ENCODE results near the gene ZNF154.

Gene ZNF154

DNA sequence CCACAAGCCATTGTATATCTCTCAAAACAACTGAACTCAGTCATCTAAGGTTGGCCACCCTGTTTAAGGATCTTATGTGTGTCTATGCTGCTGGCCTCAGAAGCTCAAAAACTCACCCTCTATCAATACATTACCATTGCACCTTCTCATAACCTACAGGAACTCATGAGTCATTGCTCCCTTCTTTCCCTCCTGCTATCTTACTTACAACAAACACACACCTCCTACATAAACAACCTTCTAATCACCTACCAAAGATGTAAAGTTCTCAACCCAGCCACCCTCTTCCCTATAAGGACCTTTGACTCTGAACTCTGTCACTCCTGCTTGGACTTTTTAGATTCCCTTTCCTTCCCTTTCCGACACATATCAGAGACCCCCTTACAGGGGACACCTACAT is 53.6 kb downstream of the ZNF154 start:
- no peaks in the 10 kb centered on the region for H3K4me1 ChIP-seq (ENCODE audit: insufficient read depth, low read length, severe bottlenecking)
- no peaks in the 10 kb centered on the region for H3K79me2 ChIP-seq (ENCODE audit: insufficient read depth, low read length)
- H3K9me2 ChIP-seq (ENCODE audit: low read depth, low read length), result no peaks in the 10 kb centered on the region
- no peaks in the 10 kb centered on the region for H3F3A ChIP-seq (ENCODE audit: insufficient read depth, low read length)
- H4K20me1 ChIP-seq (ENCODE audit: insufficient read depth, low read length), result no peaks in the 10 kb centered on the region
- no peak overlapping the region for H3K27ac ChIP-seq (ENCODE audit: low read depth, low read length, poor library complexity, severe bottlenecking)
- H3K4me2 ChIP-seq (ENCODE audit: low read length), result no peak overlapping the region
- 0 out of 2 replicates have a peak, but pooled peaks cover 3% of the 10 kb centered on the region for H3K9me3 ChIP-seq (ENCODE audit: low read length)
- no peak overlapping the region for H3K9ac ChIP-seq (ENCODE audit: low read length)
- H3K36me3 ChIP-seq (ENCODE audit: insufficient read depth, low read length), result no peaks in the 10 kb centered on the region
- no peak overlapping the region for H2AFZ ChIP-seq (ENCODE audit: low read length)
- no peaks in the 10 kb centered on the region for H3K27me3 ChIP-seq (ENCODE audit: insufficient read depth, low read length)
- TF ChIP-seq, protein P1, sequence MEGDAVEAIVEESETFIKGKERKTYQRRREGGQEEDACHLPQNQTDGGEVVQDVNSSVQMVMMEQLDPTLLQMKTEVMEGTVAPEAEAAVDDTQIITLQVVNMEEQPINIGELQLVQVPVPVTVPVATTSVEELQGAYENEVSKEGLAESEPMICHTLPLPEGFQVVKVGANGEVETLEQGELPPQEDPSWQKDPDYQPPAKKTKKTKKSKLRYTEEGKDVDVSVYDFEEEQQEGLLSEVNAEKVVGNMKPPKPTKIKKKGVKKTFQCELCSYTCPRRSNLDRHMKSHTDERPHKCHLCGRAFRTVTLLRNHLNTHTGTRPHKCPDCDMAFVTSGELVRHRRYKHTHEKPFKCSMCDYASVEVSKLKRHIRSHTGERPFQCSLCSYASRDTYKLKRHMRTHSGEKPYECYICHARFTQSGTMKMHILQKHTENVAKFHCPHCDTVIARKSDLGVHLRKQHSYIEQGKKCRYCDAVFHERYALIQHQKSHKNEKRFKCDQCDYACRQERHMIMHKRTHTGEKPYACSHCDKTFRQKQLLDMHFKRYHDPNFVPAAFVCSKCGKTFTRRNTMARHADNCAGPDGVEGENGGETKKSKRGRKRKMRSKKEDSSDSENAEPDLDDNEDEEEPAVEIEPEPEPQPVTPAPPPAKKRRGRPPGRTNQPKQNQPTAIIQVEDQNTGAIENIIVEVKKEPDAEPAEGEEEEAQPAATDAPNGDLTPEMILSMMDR (IDR thresholded peaks at IDR 0.05; ENCODE audit: low read length), result no peak
- no peak for TF ChIP-seq EZH2 (IDR thresholded peaks at IDR 0.05; ENCODE audit: borderline replicate concordance, low read length)
- H3K4me3 ChIP-seq (ENCODE audit: low read depth, low read length, poor library complexity, severe bottlenecking), result no peak overlapping the region

DNA sequence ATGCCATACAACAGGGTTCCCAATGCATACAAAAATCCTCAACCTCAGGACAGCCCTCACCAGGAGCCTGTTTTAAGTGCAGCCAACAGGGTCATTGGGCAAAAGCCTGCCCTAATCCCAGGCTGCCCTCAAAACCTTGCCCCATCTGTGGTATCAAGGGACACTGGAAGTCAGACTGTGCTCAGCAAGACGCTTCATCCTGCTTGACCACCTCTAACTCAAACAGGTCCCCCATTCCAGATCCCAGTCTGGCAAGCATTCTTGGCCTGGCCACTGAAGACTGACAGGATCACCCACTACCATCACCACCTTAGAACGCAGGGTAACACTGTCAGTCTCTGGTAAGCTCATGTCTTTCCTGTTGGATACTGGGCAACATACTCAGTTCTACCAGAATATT is 55.3 kb downstream of the ZNF154 start:
- Histone ChIP-seq H3K79me2 (ENCODE audit: insufficient read depth, low read length) (no peaks in the 10 kb centered on the region), H3K9me3 (ENCODE audit: low read length) (0 out of 2 replicates have a peak, but pooled peaks cover 3% of the 10 kb centered on the region), H3F3A (ENCODE audit: insufficient read depth, low read length) (no peaks in the 10 kb centered on the region), H3K27me3 (ENCODE audit: insufficient read depth, low read length) (no peaks in the 10 kb centered on the region), H3K4me1 (ENCODE audit: insufficient read depth, low read length, severe bottlenecking) (no peaks in the 10 kb centered on the region), H3K9ac (ENCODE audit: low read length) (no peak overlapping the region), H3K4me3 (ENCODE audit: low read depth, low read length, poor library complexity, severe bottlenecking) (no peak overlapping the region), H3K27ac (ENCODE audit: low read depth, low read length, poor library complexity, severe bottlenecking) (no peak overlapping the region), H3K4me2 (ENCODE audit: low read length) (no peak overlapping the region), H2AFZ (ENCODE audit: low read length) (no peak overlapping the region), H3K36me3 (ENCODE audit: insufficient read depth, low read length) (no peaks in the 10 kb centered on the region), H3K9me2 (ENCODE audit: low read depth, low read length) (no peaks in the 10 kb centered on the region), H4K20me1 (ENCODE audit: insufficient read depth, low read length) (no peaks in the 10 kb centered on the region)
- TF ChIP-seq, protein P1 (IDR thresholded peaks at IDR 0.05; ENCODE audit: low read length), result no peak
- no peak for TF ChIP-seq EZH2 (IDR thresholded peaks at IDR 0.05; ENCODE audit: borderline replicate concordance, low read length)

DNA sequence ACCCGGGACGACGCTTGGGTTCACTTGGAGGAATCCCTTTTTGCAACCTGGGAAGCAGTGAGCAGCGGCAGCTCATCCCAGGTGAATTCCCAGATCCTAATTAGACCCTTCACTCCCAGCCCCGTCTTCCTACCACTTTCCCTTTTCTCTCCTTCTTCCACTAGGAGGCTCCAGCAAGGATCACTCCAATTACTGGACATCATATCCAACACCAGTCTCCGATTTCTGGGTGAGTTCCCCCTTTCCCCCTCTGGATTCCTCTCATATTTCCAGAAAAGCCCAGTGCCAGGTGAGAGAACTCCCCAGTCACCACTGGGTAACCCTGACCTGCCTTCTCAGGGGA is 57.4 kb downstream of the ZNF154 start:
- Histone ChIP-seq H3K27ac (ENCODE audit: low read depth, low read length, poor library complexity, severe bottlenecking) (no peak overlapping the region), H3K9ac (ENCODE audit: low read length) (no peak overlapping the region), H3K79me2 (ENCODE audit: insufficient read depth, low read length) (no peaks in the 10 kb centered on the region), H2AFZ (ENCODE audit: low read length) (no peak overlapping the region), H3F3A (ENCODE audit: insufficient read depth, low read length) (no peaks in the 10 kb centered on the region), H3K4me3 (ENCODE audit: low read depth, low read length, poor library complexity, severe bottlenecking) (no peak overlapping the region), H3K27me3 (ENCODE audit: insufficient read depth, low read length) (no peaks in the 10 kb centered on the region), H3K9me3 (ENCODE audit: low read length) (0 out of 2 replicates have a peak, but pooled peaks cover 3% of the 10 kb centered on the region), H4K20me1 (ENCODE audit: insufficient read depth, low read length) (no peaks in the 10 kb centered on the region), H3K4me1 (ENCODE audit: insufficient read depth, low read length, severe bottlenecking) (no peaks in the 10 kb centered on the region), H3K4me2 (ENCODE audit: low read length) (no peak overlapping the region), H3K9me2 (ENCODE audit: low read depth, low read length) (no peaks in the 10 kb centered on the region), H3K36me3 (ENCODE audit: insufficient read depth, low read length) (no peaks in the 10 kb centered on the region)
- TF ChIP-seq, protein P1 (IDR thresholded peaks at IDR 0.05; ENCODE audit: low read length), result no peak
- TF ChIP-seq EZH2 (IDR thresholded peaks at IDR 0.05; ENCODE audit: borderline replicate concordance, low read length), result no peak

Data from OCI-LY1 (cell line).